Measurements from ENCODE around the gene CRYAB.

Gene CRYAB, protein sequence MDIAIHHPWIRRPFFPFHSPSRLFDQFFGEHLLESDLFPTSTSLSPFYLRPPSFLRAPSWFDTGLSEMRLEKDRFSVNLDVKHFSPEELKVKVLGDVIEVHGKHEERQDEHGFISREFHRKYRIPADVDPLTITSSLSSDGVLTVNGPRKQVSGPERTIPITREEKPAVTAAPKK

DNA sequence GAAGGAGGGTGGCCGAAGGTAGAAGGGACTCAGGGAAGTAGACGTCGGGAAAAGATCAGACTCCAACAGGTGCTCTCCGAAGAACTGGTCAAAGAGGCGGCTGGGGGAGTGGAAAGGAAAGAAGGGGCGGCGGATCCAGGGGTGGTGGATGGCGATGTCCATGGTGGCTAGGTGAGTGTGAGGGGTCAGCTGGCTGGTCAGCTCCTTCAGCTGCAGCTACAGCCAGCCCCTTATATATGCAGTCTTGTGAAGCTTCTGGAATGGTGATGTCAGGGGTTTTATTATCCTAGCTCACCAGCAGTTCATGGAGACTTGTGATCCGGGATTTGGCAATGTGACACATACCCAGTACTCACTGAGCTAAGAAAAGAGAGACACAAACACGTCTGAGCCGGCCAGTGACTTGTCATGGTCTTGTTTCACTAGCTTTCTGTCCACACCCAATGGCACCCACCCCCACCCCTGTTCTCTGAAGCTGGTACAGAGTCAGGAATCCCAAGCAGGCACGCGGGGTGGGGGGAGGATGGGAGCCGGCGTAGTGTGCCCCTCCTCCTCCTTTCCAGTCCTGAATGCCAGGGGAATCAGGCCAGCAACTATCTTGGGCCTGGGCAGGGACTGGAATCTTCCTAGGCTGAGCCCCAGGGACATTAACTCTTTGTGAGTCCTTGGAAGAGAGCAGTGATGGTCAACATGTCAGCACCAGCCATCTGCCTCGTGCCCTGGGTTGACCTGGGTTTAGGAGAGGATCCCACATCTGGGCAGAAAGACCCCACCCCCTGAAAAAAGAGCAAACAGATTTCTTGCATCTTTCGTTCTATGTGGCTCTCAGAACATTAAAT, at the start of gene CRYAB:
Gene CRYAB, minus strand, starts transcription at position 208 of the 839 bp plus-strand sequence. Its CDS starts 46 bp downstream, at position 162.
- DNase-seq (ENCODE audit: low spot score), result no peak

DNA sequence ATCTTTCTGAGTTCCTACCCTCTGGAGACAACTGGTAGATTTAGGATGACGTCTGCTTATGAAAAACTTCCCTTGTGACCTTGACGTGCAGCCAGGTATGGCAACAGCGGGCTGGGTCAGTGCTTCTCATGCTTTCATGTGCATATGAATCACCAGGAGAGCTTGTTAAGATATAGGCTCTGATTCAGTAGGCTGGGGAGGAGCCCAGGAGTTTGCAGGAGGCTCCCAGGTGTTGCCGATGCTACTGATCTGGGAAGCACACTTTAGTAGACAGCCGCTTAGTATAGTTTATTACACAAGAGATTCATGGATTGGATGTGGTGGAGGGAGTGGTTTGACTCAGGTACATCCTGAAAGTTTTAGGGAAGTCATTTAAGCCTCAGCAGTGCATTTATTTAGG, 49.3 kb upstream of the CRYAB start:
- DNase-seq (ENCODE audit: low spot score), result no peak

DNA sequence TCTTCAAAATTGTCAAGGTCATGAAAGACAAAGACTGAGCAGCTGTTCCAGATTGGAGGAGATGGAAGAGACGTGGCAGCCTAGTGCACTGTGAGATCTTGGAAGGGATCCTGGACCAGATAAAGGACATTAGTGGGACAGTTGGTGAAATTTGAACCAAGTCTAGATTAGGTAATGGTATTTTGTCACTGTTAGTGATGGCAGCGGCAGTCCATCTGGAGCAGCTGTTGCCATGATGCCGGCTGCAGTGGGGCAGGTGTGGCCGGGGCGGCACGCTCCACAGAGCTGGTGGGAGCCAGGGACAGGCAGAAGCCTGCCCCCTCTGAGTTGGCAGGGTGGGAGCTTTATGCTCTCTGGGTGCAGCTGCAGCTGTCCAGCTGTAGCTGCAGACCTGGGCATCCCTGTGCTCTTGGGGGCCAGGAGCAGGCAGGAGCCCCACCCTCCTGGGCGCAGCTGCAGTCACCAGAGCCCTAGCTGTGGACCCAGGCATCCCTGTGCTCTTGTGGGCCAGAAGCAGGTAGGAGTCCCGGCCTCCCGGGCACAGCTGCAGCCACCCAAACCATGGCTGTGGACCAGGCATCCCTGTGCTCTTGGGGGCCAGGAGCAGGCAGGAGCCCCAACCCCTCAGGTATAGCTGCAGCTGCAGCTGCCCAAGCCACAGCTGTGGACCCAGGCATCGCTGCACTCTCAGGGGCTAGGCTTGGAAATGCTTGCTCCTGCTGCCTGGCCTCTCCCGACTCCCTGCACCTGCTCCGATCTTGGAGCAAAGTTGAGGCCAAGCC, 46.3 kb upstream of the CRYAB start:
- no peak for DNase-seq (ENCODE audit: low spot score)

DNA sequence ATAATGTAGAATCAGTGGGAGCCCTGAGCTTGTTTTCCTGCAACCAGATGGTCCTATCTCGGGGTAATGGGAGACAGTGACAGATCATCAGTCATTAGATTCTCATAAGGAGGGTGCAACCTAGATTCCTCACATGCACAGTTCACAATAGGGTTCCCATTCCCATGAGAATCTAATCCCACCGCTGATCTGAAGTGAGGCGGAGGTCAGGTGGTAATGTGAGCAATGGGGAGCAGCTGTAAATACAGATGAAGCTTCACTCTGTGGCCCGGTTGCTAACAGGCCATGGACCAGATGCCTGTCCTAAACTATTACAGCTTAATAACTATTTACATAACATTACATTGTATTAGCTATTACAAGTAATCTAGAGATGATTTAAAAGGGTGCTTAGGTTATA, 42.6 kb upstream of the CRYAB start:
- DNase-seq (ENCODE audit: low spot score), result no peak

DNA sequence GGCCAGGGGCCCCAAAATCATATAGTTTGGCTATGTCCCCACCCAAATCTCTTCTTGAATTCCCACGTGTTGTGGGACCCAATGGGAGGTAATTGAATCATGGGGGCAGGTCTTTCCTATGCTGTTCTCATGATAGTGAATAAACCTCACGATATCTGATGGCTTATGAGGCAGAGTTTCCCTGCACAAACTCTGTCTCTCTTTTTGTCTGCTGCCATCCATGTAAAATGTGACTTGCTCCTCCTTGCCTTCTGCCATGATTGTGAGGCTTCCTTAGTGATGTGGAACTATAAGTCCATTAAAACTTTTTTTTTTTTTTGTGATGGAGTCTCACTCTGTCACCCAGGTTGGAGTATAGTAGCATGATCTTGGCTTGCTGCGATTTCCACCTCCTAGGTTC, 40.0 kb upstream of the CRYAB start:
- no peak for DNase-seq (ENCODE audit: low spot score)

DNA sequence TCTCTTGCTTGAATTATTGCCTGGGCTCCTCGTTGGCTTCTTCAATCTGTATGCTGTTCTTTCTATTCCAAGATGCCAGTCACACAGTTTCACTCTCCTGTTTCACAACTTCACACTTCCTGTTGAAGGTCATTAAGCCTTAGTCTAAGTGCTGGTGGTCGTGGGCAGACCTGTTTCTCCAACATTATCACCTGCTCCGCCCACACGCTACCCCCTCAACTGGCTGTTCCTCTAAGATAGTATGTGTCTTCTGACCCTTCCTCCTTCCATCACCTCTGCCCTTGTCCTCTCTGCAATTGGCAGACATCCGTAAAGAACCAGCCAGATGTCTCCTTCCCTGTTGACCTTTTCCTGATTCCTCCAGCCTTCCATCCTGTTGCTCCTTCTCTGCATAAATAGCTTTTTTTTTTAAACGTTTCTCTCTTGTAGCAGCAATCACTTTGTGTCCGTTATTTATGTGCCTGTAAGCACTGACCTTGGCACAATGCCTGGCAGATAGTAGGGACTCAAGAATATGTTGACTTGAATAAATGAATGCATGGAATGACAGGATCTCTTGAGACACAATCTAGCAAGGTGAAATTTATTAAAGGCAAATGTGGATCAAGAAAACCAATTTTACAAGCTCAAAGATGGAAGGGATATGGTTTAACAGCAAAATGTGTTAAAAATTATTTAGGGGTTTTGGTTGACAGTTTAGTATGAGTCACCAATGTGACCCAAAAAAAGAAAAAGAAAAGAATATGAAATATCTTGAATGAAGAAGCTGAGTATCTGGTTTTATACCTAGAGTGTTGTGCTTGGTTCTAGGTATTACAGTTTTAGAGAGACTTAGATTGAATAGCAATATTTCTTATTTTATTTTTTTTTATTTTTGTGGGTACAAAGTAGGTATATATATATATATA, 38.2 kb upstream of the CRYAB start:
- no peak for DNase-seq (ENCODE audit: low spot score)

DNA sequence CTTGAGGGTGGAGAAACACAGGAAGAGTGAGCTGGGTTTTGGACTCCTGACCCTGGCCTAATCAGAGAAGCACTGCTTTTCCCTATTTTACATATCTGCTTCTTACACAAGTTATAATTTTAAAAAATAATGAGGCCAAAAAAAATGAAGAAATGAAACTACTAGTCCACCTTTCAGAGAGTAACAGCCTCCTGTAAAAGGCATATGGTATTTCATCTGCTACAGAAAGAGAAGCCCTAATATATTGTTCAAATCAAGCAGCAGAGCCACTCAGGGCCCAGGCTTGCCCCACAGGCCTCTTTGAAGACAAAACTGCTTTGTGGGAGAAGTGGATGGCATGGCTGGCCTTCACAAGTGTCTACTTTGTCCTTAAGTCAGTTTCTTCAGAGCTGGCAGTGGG, 35.6 kb upstream of the CRYAB start:
- DNase-seq (ENCODE audit: low spot score), result no peak

DNA sequence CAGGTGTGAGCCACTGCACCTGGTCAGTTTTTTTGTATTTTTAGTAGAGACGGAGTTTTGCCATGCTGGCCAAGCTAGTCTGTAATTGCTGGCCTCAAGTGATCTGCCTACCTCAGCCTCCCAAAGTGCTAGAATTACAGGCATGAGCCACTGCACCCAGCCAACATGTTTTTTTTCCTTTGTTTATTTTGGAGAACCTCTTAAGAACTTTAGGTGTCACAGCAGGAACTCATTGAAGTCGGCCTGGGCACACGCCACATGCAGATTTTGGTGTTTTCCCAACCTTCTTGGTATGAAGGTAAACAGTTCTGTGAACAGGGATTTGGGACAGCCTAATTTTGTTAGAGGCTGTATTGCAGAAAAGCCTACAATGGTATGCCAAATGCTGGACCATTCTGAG, 34.9 kb upstream of the CRYAB start:
- no peak for DNase-seq (ENCODE audit: low spot score)

DNA sequence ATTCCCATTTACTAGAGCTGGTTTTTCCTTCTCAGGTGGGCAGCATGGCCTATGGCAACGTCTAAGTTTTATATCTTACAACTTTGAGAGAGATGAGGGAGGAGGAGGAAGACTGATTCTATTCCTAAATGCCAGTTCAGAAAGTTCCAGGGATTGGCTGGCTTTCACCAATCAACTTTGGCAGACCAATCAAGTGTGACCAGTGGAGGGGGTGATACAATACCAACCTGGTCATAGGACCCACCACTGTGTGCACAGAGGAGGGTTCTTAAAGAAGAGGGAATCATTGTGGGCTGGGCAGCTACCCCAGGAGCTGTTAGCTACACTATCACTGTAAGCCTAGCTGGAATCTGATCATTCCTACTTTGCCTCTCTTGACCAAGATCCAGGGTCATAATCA, 33.6 kb upstream of the CRYAB start:
- no peak for DNase-seq (ENCODE audit: low spot score)

DNA sequence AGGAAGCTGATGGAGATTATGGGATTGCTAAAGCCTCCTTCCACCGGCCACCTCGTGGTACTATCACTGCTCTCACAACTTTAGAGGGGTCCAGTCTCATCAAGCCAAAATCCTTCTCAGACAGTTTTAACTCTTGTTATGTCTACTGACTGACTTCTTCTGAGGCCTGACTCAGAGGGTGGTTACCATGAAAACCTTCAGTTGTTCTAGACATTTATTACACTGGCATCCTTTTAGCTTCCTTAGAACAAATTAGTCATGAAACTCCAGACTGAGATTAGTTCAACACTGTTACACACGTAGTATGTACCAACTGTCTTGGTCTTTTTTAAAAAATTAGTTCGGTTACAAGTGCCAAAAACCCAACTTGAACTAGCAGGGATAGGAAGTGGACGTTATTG, 33.1 kb upstream of the CRYAB start:
- DNase-seq (ENCODE audit: low spot score), result peak; percentile 22

DNA sequence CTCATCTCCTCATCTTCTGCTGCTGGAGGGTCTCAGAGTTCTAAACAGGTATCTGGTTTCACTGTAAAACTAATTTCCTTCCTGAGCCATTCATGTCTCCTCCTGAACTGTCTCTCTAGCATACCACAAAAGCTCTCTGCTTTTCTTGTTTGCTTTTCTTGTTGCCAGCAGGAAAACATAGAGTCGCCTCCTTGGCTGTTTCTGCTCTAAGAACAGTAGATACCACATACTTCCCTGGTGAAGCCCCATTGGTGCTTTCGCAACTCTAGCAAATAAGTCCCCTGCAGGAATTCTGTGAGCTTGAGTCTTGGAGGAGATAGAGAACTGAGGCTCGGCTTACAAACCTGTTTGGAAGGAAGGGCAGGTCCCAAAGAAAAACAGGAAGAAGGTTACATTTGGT, 32.6 kb upstream of the CRYAB start:
- no peak for DNase-seq (ENCODE audit: low spot score)

DNA sequence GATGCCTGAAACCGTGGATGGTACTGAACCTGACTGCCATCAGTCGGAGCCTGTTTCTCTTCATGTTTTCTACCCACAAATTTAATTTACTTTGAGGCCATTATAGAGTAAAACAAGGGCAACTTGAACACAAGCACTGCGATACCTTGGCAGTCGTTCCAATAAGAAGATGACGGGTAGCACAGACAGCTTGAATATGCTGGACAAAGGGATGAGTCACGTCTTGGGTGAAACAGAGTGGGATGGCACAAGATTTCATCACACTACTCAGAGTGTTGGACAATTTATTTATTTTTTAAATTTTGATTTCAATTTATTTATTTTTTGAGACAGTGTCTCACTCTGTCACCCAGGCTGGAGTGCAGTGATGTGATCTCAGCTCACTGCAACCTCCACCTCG, 31.3 kb upstream of the CRYAB start:
- no peak for DNase-seq (ENCODE audit: low spot score)

DNA sequence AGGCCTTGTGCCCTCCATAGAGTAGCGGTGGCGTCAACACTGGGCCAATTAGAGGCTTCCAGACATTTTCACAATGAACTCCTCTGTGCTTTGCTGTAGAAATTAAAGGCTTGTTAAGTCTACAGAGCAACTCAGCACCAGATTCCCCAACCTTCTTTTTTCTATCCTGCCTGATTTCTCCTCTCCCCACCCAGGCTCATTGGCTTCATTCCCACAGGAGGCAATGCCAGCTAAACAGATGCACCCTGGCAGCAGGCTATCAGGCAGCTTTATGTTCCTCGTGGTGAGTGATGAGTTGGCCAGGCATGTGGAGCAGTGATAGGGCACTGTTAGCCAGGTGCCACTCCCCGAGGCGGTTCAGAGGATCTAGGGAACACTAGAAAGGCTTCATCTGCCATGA, 30.4 kb upstream of the CRYAB start:
- no peak for DNase-seq (ENCODE audit: low spot score)

DNA sequence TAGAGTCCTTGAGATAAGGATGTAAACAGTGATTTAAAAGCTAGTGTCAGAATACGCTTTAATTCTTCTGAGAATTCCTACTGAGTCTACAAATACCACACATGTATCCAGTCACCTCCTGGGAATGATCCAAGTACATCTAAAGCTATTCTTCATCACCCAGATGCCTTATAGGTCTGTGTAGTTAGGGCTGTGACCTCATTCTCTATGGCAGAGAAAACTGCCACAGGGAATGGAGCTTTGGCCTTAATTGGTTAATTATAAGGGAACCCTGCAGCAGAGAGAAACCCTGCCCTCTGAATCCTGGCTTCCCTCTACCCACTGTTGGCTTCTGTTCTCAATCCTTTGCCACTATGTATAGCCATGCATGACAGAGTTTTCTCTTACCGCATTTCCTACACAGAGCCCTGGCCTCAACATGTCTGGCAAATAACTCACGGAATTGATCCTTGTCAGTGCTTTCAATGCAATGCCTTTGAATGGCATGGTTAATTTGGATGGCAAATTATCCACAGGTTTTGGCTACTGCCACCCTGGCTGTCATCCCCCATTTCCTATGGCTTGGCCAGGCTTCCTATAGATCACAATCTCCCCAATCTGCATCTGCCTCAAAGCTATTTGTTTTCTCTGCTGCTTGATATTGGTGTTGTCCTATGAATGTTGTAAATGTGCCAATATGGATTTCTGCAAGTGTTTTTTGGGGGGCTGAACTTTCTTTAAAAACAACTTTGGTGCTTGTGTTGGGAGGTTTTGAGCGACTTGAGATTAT, 28.4 kb upstream of the CRYAB start:
- DNase-seq (ENCODE audit: low spot score), result no peak

DNA sequence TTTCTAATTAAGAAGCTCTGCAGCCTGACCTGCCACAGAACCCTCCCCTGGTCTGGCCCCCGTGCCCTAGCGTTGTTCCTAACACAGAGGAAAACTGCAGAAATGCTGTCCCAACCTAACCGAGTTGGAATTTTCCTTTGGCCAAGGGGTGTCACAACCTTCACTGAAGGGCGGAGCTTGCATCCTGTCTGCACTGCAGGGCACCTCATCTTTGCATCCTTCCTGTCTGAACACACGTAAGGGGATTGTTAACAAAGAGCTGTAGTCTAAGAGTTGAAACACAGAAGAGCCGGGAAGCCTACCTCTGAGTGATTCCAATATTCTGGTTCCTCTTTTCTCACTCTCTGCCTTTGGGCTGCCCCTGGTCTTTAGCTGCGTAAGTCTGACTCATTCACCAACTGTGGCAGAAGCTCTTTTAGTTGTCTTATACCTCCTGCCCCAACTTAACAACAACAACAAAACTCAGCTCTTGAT, 27.2 kb upstream of the CRYAB start:
- peak; percentile 32 for DNase-seq (ENCODE audit: low spot score)

DNA sequence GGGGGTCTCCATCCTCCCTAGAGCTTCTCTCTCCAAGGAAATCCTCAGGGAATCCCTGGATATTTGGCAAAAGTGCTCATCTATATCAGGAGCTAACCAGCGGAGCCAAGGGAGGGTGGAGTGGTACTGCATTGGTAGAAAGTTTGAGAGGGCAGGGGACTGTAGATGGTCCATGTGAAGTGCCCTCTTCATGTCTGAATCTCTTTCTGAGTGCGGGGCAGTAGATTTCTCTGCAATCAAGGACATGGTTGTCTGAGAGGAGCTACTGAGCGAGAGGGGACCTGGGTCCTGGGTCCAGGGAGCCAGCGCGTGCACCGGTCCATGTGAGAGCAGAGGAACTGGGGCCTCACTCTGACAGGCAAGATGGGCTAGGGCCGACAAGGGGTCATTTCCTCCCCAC, 26.3 kb upstream of the CRYAB start:
- no peak for DNase-seq (ENCODE audit: low spot score)

DNA sequence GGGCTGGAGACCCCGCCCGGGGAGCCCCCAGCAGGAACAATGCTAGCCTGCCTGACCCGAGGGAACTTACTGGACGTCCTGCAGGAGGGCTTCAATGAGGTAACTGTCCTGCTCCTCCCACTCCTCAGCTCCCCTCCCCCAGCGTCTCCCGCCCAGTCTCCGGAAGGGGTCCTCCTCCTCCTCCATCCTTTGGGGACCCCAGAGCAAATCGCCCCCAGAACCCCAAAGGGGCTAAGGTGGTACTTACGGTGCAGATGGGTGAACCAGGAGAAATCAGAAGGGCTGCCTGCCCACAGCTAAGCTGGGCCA, 25.8 kb upstream of the CRYAB start:
- no peak for DNase-seq (ENCODE audit: low spot score)

DNA sequence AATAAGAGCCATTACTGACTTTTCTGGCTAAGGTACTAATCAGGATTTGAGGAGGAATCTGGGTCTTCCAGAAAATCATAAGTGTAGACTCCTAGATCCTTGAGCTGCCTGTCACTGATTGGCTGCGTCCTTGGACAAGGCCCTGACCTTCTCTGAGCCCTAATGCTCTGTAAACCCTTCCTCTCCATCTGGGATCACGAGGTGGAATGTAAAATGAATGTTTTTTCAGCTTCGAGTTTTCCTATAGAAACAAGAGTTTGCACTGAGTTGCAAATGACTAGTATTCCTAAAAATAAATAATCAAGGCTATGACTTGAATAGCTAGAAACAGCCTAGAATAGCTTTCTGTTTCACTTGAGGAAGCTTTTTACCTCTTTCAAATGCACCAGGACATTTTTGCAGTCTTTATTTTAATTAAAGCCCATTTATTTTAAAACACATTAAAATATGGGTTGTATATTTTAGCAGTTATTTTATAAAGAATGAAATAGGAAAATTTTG, 24.5 kb upstream of the CRYAB start:
- DNase-seq (ENCODE audit: low spot score), result no peak

DNA sequence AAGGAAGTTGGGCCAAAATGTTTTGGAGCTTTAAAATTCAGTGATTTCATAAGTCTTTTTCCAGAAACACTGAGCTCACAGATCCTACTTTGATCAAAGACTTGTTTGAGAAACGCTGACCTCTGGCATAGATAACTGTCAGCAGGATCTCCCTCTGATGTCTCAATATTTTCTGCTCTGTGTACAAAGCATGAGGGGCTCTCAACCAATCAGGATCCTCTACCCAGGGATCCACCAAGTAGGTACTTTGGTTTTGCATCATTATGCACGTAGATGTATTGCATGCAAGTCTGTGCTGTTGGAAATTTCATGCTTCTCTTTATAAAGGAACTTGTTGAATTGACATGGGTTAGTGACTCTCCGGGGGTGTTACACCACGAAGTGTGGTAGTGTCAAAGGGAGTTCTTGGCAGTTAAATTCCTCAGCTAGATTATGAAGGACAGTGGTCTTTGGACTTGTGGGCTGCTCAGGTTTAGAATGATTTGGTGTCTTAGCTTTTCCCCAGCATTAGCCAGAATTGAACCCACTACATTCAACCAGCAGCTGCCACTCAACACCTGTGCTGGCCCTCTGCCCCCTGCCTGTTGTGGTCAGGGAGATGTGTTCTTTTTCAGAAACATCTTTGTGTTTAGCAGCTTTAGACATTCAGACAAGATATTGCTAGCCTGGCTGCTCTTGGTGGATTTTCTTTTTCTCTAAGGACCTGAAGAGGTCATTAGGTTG, 23.9 kb upstream of the CRYAB start:
- DNase-seq (ENCODE audit: low spot score), result no peak

DNA sequence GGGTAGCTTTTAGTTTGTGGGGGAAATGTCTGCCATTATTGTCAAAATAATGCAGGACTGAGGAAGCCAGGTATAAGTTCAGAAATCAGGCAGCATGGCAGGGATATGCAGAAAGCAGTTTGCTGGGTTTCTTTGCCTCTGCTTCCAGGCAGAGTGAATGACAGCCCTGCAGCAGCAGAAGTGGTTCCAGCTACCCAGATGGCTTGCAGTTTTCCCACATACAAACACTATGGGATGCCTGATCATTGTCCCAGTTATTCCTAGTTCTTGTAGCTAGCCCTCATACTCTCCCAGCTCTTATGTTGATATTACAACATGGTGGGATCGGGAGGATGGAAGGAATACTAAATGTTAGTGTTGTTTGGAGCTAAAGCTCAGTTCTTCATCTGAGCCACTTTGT, 22.7 kb upstream of the CRYAB start:
- no peak for DNase-seq (ENCODE audit: low spot score)
